DMS79 (cell line): Measurements from ENCODE around the gene SOWAHB.
A peak's percentile ranks its signal among the peaks of the same experiment; 100 is the strongest.

ENCODE experiments used
- DNase-seq: peaks from one replicate; lab custom pipeline; 2025; lab: John Stamatoyannopoulos, UW

SOWAHB gene

GRCh38 chr4:76851375-76851774 is 46.6 kb downstream of the SOWAHB start:
- DNase-seq = no peak

GRCh38 chr4:76850010-76850441 is 47.9 kb downstream of the SOWAHB start:
- DNase-seq = peak; percentile 30
